Measurements from ENCODE around the gene RILPL1.
"Not testable (repeated sequence)": the region's sequence is repeated elsewhere in the genome, so short reads cannot be mapped to it uniquely, and the experiment has no call there.

Gene RILPL1

DNA sequence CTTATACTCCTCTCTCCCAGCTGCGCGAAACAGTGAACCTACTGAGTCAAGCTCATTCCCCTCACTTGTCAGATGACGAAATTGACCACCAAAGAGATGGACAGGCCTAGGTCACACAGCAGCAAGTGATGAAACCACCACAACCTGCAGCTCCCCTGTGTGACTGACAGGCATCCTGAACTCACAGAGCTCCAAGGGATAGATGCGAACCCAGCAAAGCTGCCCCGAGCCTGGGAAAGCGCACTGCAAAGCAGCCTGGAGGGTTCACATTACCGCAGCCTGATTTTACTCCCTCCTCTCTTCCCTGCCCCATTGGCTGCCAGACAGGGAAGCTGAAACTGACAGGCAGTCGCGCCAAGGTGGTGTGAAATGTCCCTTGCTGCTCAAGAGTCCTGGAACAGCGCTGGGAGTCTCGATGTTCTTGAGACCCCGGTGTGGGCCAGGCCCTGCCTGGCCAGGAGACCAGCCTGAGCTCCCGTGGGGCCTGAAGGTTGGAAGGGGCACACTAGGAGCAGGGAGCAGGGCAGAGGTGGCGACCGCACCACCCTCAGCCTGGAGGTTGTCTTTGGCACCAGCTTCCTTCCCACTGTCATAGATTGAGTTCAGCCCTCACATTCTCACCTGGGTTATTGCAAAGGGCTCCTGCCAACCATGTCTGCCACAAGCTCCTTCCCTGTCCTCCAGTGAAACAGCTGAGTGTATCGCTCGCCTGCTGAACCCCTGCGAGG is 39.2 kb downstream of the RILPL1 start:
- H3K27ac Mint-ChIP-seq: no peak overlapping the region
- no peaks in the 10 kb centered on the region for H3K36me3 Mint-ChIP-seq
- no peak for DNase-seq
- H3K4me1 Mint-ChIP-seq: no peaks in the 10 kb centered on the region
- H3K4me3 Mint-ChIP-seq: no peak overlapping the region
- H3K9me3 Mint-ChIP-seq: no peaks in the 10 kb centered on the region
- peaks cover 0 to 6% of the 10 kb centered on the region in 2 donors for H3K27me3 Mint-ChIP-seq
- ATAC-seq (replicated peaks): no peak

DNA sequence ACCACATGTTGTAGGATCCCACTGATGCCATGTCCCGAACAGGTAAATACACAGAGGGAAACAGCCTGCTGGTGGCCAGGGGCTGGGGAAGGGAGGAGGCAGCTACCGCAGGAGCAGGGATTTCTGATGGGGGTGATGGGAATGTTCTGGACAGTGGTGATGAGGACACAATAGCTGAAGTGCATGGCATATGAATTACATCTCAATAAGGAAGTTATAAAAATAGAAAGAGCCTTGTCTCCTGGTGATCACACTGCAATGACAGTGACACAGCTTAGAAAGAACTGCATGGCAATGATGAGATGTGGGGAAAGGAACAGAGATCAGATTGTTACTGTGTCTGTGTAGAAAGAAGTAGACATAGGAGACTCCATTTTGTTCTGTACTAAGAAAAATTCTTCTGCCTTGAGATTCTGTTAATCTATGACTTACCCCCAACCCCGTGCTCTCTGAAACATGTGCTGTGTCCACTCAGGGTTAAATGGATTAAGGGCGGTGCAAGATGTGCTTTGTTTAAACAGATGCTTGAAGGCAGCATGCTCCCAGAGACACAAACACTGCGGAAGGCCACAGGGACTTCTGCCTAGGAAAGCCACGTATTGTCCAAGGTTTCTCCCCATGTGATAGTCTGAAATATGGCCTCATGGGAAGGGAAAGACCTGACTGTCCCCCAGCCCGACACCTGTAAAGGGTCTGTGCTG is 41.0 kb downstream of the RILPL1 start:
- ATAC-seq (replicated peaks): not testable (repeated sequence)

GRCh38 chr12:123491481-123491880 is 42.0 kb downstream of the RILPL1 start:
- H3K4me3 Mint-ChIP-seq: no peak overlapping the region

More for the DNA sequence above, 41.0 kb downstream of the RILPL1 start:
- H3K4me3 Mint-ChIP-seq, H3K36me3 Mint-ChIP-seq, DNase-seq, H3K27me3 Mint-ChIP-seq, H3K9me3 Mint-ChIP-seq, H3K27ac Mint-ChIP-seq, H3K4me1 Mint-ChIP-seq: not testable (repeated sequence)

DNA sequence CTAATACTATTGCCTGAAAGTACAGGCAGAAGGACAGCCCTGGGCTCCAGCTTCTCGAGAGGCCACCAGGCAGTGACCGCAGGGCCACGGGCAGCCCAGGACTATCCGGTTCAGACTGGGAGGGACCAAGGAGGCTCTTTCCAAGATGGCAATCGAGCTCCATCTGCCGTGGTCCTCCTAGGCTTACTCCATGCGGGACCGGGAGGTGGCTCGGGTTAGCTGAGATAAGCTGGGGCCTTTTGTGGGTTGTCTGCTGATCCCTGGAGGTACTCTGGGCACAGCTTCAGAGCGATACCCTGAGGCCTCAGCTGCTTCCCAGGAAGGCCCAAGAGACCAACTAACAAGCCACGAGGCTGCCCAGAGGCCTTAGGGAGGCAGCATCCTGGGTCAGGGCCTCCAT is 42.5 kb downstream of the RILPL1 start:
- H3K4me3 Mint-ChIP-seq: no peak overlapping the region
- peaks cover 6 to 12% of the 10 kb centered on the region in 2 donors for H3K27me3 Mint-ChIP-seq
- no peak overlapping the region for H3K27ac Mint-ChIP-seq
- DNase-seq (no peak), ATAC-seq (replicated peaks) (no peak)
- H3K4me1 Mint-ChIP-seq: no peaks in the 10 kb centered on the region
- no peaks in the 10 kb centered on the region for H3K36me3 Mint-ChIP-seq
- no peaks in the 10 kb centered on the region for H3K9me3 Mint-ChIP-seq

More at GRCh38 chr12:123491481-123491880, 42.0 kb downstream of the RILPL1 start:
- Mint-ChIP-seq H3K4me1 (no peaks in the 10 kb centered on the region), H3K9me3 (no peaks in the 10 kb centered on the region), H3K36me3 (no peaks in the 10 kb centered on the region), H3K27ac (no peak overlapping the region), H3K27me3 (peaks cover 3 to 9% of the 10 kb centered on the region in 2 donors)
- DNase-seq (no peak), ATAC-seq (replicated peaks) (no peak)

GRCh38 chr12:123490089-123490488 is 43.4 kb downstream of the RILPL1 start:
- H3K27me3 Mint-ChIP-seq: peaks cover 8 to 16% of the 10 kb centered on the region in 2 donors
- no peak overlapping the region for H3K27ac Mint-ChIP-seq
- no peaks in the 10 kb centered on the region for H3K36me3 Mint-ChIP-seq
- no peak for ATAC-seq (replicated peaks)
- no peaks in the 10 kb centered on the region for H3K9me3 Mint-ChIP-seq
- no peaks in the 10 kb centered on the region for H3K4me1 Mint-ChIP-seq
- H3K4me3 Mint-ChIP-seq: no peak overlapping the region
- DNase-seq: no peak

GRCh38 chr12:123489580-123489979 is 43.9 kb downstream of the RILPL1 start:
- ATAC-seq (replicated peaks) (no peak), DNase-seq (no peak)
- H3K36me3 Mint-ChIP-seq: no peaks in the 10 kb centered on the region
- no peak overlapping the region for H3K4me3 Mint-ChIP-seq
- H3K27me3 Mint-ChIP-seq: peaks cover 8 to 17% of the 10 kb centered on the region in 2 donors
- peaks cover 0 to 2% of the 10 kb centered on the region in 2 donors for H3K4me1 Mint-ChIP-seq
- H3K27ac Mint-ChIP-seq: no peak overlapping the region
- H3K9me3 Mint-ChIP-seq: no peaks in the 10 kb centered on the region

- no peak overlapping the region for H3K27ac Mint-ChIP-seq
- H3K36me3 Mint-ChIP-seq: no peaks in the 10 kb centered on the region
- H3K4me3 Mint-ChIP-seq: no peak overlapping the region
- peaks cover 7 to 11% of the 10 kb centered on the region in 2 donors for H3K4me1 Mint-ChIP-seq
- no peaks in the 10 kb centered on the region for H3K9me3 Mint-ChIP-seq
- H3K27me3 Mint-ChIP-seq: peaks cover 5 to 21% of the 10 kb centered on the region in 2 donors
- ATAC-seq (replicated peaks) (no peak), DNase-seq (no peak)
These were observed 44.8 kb downstream of the RILPL1 start for GRCh38 chr12:123488539-123489230.

- ATAC-seq (replicated peaks): no peak
- Mint-ChIP-seq H3K27me3 (peaks cover 5 to 21% of the 10 kb centered on the region in 2 donors), H3K27ac (no peak overlapping the region)
These were observed 46.1 kb downstream of the RILPL1 start for GRCh38 chr12:123487428-123487827.

GRCh38 chr12:123485756-123486155 is 47.8 kb downstream of the RILPL1 start:
- ATAC-seq (replicated peaks) (no peak), DNase-seq (no peak)
- Mint-ChIP-seq H3K27ac (no peak overlapping the region), H3K4me1 (peaks cover 9 to 13% of the 10 kb centered on the region in 2 donors), H3K4me3 (no peak overlapping the region), H3K27me3 (peaks cover 5 to 21% of the 10 kb centered on the region in 2 donors), H3K9me3 (no peaks in the 10 kb centered on the region), H3K36me3 (no peaks in the 10 kb centered on the region)

More at GRCh38 chr12:123487428-123487827, 46.1 kb downstream of the RILPL1 start:
- DNase-seq: no peak
- Mint-ChIP-seq H3K4me3 (no peak overlapping the region), H3K36me3 (no peaks in the 10 kb centered on the region), H3K9me3 (no peaks in the 10 kb centered on the region), H3K4me1 (peaks cover 9 to 13% of the 10 kb centered on the region in 2 donors)

DNA sequence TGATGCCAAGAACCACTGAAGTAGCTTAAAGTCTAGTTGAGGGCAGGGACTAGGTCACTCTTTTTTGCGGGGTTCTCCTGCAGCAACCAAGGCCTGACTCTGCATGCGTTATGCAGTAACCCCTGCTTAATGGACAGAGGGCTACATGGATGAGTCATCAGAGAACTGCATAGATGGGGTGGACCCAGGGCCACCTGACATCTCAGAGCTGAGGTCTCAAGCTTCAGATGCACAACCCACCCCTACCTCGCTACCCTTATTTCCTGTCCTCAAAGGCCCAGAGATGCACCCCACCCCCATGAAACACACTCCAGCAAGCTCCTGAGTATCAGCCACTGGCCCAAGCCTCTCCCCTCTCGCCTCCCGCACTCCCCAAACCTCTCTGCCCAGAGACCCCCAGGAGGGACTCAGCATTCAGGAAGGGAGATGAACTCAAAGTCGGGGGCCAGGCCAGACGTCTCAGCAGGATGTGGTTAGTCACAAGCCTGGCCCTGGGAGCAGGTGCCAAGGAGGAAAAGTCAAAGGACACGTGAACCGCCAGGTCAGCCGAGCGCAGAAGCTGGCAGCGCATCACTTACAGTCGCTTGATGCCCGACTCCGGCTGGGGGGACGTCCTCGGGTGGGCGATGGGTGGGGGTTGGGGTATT is 49.8 kb downstream of the RILPL1 start:
- H3K4me3 Mint-ChIP-seq: no peak overlapping the region
- peaks cover 5 to 21% of the 10 kb centered on the region in 2 donors for H3K27me3 Mint-ChIP-seq
- peaks cover 0 to 2% of the 10 kb centered on the region in 2 donors for H3K36me3 Mint-ChIP-seq
- DNase-seq: no peak
- no peak overlapping the region for H3K27ac Mint-ChIP-seq
- no peaks in the 10 kb centered on the region for H3K9me3 Mint-ChIP-seq
- ATAC-seq (replicated peaks): peak; percentile 46 to 58
- peaks cover 12 to 13% of the 10 kb centered on the region in 2 donors for H3K4me1 Mint-ChIP-seq

- Mint-ChIP-seq H3K4me1 (peaks cover 13 to 14% of the 10 kb centered on the region in 2 donors), H3K36me3 (peaks cover 3 to 4% of the 10 kb centered on the region in 2 donors), H3K9me3 (no peaks in the 10 kb centered on the region), H3K4me3 (no peak overlapping the region), H3K27ac (no peak overlapping the region), H3K27me3 (peaks cover 5 to 13% of the 10 kb centered on the region in 2 donors)
- DNase-seq (no peak), ATAC-seq (replicated peaks) (no peak)
These were observed 50.6 kb downstream of the RILPL1 start for GRCh38 chr12:123482876-123483275.

DNA sequence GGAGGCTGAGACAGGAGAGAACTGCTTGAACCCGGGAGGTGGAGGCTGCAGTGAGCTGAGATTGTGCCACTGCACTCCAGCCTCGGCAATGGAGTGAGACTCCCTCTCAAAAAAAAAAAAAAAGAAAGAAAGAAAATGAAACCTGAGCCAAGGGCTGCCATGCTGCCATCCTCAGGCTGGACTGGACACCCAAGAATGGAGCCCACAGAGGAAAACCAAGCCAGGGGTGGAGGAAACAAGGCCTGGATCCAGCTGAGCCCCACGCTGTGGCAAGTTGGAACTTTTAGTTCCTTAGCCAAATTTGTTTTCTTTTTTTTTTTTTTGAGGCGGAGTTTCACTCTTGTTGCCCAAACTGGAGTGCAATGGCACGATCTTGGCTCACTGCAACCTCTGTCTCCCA is 52.3 kb downstream of the RILPL1 start:
- H3K27ac Mint-ChIP-seq; ATAC-seq (replicated peaks); H3K4me3 Mint-ChIP-seq; DNase-seq; H3K9me3 Mint-ChIP-seq: not testable (repeated sequence)
- Mint-ChIP-seq H3K36me3 (peaks cover 5 to 10% of the 10 kb centered on the region in 2 donors), H3K4me1 (peaks cover 13 to 16% of the 10 kb centered on the region in 2 donors), H3K27me3 (peaks cover 4 to 11% of the 10 kb centered on the region in 2 donors)

GRCh38 chr12:123479442-123480180 is 53.9 kb downstream of the RILPL1 start:
- ATAC-seq (replicated peaks) (no peak), DNase-seq (no peak)
- no peak overlapping the region for H3K4me3 Mint-ChIP-seq
- H3K36me3 Mint-ChIP-seq: peaks cover 12 to 21% of the 10 kb centered on the region in 2 donors
- no peaks in the 10 kb centered on the region for H3K9me3 Mint-ChIP-seq
- H3K4me1 Mint-ChIP-seq: peaks cover 22 to 26% of the 10 kb centered on the region in 2 donors
- peaks cover 0 to 5% of the 10 kb centered on the region in 2 donors for H3K27me3 Mint-ChIP-seq
- H3K27ac Mint-ChIP-seq: no peak overlapping the region

Measured in stimulated activated naive B cell treated with anti-CD40 and anti-IgM and Interleukin-4, amounts not matched to agents 10 μg/mL and 1 μg/mL and 100 μg/mL, for 72 hours (primary cell).